ENCODE results near the gene FAM222B. TPM values are rescaled to one million over a fixed set of nuclear protein-coding genes. Genes with fewer than 3 reads are reported as not detected.

Gene FAM222B
- total RNA-seq, 1 experiment from 2014 or later: 37.7 TPM

GRCh38 chr17:28816540-28816939 lies 26.1 kb downstream of the FAM222B start:
- H3K4me3 Mint-ChIP-seq (ENCODE audit: low read depth, unreplicated experiment): no peak overlapping the region
- peaks cover 20% of the 10 kb centered on the region for H3K36me3 Mint-ChIP-seq (ENCODE audit: insufficient read depth, unreplicated experiment)
- H3K4me1 Mint-ChIP-seq (ENCODE audit: low read depth, unreplicated experiment): no peaks in the 10 kb centered on the region
- no peak for TF ChIP-seq CTCF (IDR thresholded peaks at IDR 0.05; ENCODE audit: unreplicated experiment)
- BruUV-seq (replicated peaks): no TSS peak
- CTCF ChIA-PET: no interaction called here
- no peaks in the 10 kb centered on the region for H3K27me3 Mint-ChIP-seq (ENCODE audit: unreplicated experiment)
- DNase-seq: no peak
- no peak overlapping the region for H3K27ac Mint-ChIP-seq (ENCODE audit: unreplicated experiment)
- no peaks in the 10 kb centered on the region for H3K9me3 Mint-ChIP-seq (ENCODE audit: low read depth, unreplicated experiment)
- intact Hi-C loops (cut with micrococcal nuclease; ENCODE audit: unreplicated experiment): no loop called here

GRCh38 chr17:28812748-28813377 lies 29.7 kb downstream of the FAM222B start:
- no TSS peak for BruUV-seq (replicated peaks)
- no peak for DNase-seq
- Mint-ChIP-seq H3K9me3 (ENCODE audit: low read depth, unreplicated experiment) (no peaks in the 10 kb centered on the region), H3K27ac (ENCODE audit: unreplicated experiment) (peak overlapping the region; percentile 70), H3K27me3 (ENCODE audit: unreplicated experiment) (no peaks in the 10 kb centered on the region), H3K4me1 (ENCODE audit: low read depth, unreplicated experiment) (peaks cover 23% of the 10 kb centered on the region), H3K4me3 (ENCODE audit: low read depth, unreplicated experiment) (peak overlapping the region; percentile 85), H3K36me3 (ENCODE audit: insufficient read depth, unreplicated experiment) (peaks cover 49% of the 10 kb centered on the region)
- no peak for TF ChIP-seq CTCF (IDR thresholded peaks at IDR 0.05; ENCODE audit: unreplicated experiment)
- intact Hi-C loops (cut with micrococcal nuclease; ENCODE audit: unreplicated experiment): no loop called here
- CTCF ChIA-PET: interaction anchor here (0.6 to 0.8 kb wide), 3 partner anchors 17 to 570 kb away, joined by 4 to 7 read pairs (median 5); no protein-coding TSS in a partner anchor

- no peak for TF ChIP-seq CTCF (IDR thresholded peaks at IDR 0.05; ENCODE audit: unreplicated experiment)
- DNase-seq: peak; percentile 99
- CTCF ChIA-PET: interaction anchor here (0.7 to 1.1 kb wide), 2 partner anchors 49 to 571 kb away, joined by 4 to 6 read pairs; no protein-coding TSS in a partner anchor
Observed at GRCh38 chr17:28812091-28812747, 30.4 kb downstream of the FAM222B start.

GRCh38 chr17:28811651-28812090 lies 30.9 kb downstream of the FAM222B start:
- DNase-seq: peak; percentile 46
- intact Hi-C loops (cut with micrococcal nuclease; ENCODE audit: unreplicated experiment): loop anchor here (2.0 kb wide), 1 partner anchor 49 kb away; no protein-coding TSS in a partner anchor
- BruUV-seq (replicated peaks): no TSS peak
- Mint-ChIP-seq H3K4me1 (ENCODE audit: low read depth, unreplicated experiment) (peaks cover 28% of the 10 kb centered on the region), H3K4me3 (ENCODE audit: low read depth, unreplicated experiment) (peak overlapping the region; percentile 85), H3K27ac (ENCODE audit: unreplicated experiment) (peak overlapping the region; percentile 85), H3K36me3 (ENCODE audit: insufficient read depth, unreplicated experiment) (peaks cover 59% of the 10 kb centered on the region), H3K27me3 (ENCODE audit: unreplicated experiment) (no peaks in the 10 kb centered on the region), H3K9me3 (ENCODE audit: low read depth, unreplicated experiment) (no peaks in the 10 kb centered on the region)
- no peak for TF ChIP-seq CTCF (IDR thresholded peaks at IDR 0.05; ENCODE audit: unreplicated experiment)
- CTCF ChIA-PET: interaction anchor here (0.6 to 1.1 kb wide), 3 partner anchors 48 to 140 kb away, joined by 3 to 6 read pairs (median 3); partner anchors contain the start of gene PHF12

More at GRCh38 chr17:28812091-28812747, 30.4 kb downstream of the FAM222B start:
- H3K36me3 Mint-ChIP-seq (ENCODE audit: insufficient read depth, unreplicated experiment): peaks cover 55% of the 10 kb centered on the region
- no TSS peak for BruUV-seq (replicated peaks)
- no peaks in the 10 kb centered on the region for H3K27me3 Mint-ChIP-seq (ENCODE audit: unreplicated experiment)
- H3K27ac Mint-ChIP-seq (ENCODE audit: unreplicated experiment): peak overlapping the region; percentile 85
- intact Hi-C loops (cut with micrococcal nuclease; ENCODE audit: unreplicated experiment): no loop called here
- H3K4me1 Mint-ChIP-seq (ENCODE audit: low read depth, unreplicated experiment): peaks cover 28% of the 10 kb centered on the region
- no peaks in the 10 kb centered on the region for H3K9me3 Mint-ChIP-seq (ENCODE audit: low read depth, unreplicated experiment)
- H3K4me3 Mint-ChIP-seq (ENCODE audit: low read depth, unreplicated experiment): peak overlapping the region; percentile 85

All from Calu3 (cell line).